IPS-18c (cell line): ENCODE data around the gene EPO.
A peak's percentile ranks its signal among the peaks of the same experiment; 100 is the strongest.
"Not testable (repeated sequence)": the region's sequence is repeated elsewhere in the genome, so short reads cannot be mapped to it uniquely, and the experiment has no call there.

ENCODE experiments used
- H3K4me3 ChIP-seq: 2 replicates; pipeline ENCODE4 v1.7.0; 2013; ENCODE audit warnings: low read depth, mild to moderate bottlenecking, low read length, moderate library complexity; ENCODE audit not compliant: insufficient read depth
- H3K9me3 ChIP-seq: one replicate; pipeline ENCODE4 v1.6.1; 2013; ENCODE audit warnings: mild to moderate bottlenecking, low read length, moderate library complexity; ENCODE audit not compliant: control insufficient read depth, insufficient read depth

Gene EPO

GRCh38 chr7:100692578-100692961 is 27.7 kb upstream of the EPO start:
- H3K4me3 ChIP-seq = peak overlapping the region; percentile 89
- peaks cover 2% of the 10 kb centered on the region for H3K9me3 ChIP-seq

- H3K9me3 ChIP-seq = peaks cover 2% of the 10 kb centered on the region
- peak overlapping the region; percentile 89 for H3K4me3 ChIP-seq
These were observed 26.8 kb upstream of the EPO start for GRCh38 chr7:100693312-100694097.

GRCh38 chr7:100694098-100694745 is 26.0 kb upstream of the EPO start, which contains the start of gene GIGYF1:
GIGYF1 (minus strand) TSS chr7:100694250; CDS start chr7:100688238, 6,012 bp downstream.
- H3K9me3 ChIP-seq = peaks cover 2% of the 10 kb centered on the region
- peak within 1 kb of the TSS; percentile 89 for H3K4me3 ChIP-seq

GRCh38 chr7:100696123-100696521 is 24.1 kb upstream of the EPO start:
- Histone ChIP-seq H3K9me3 (no peaks in the 10 kb centered on the region), H3K4me3 (no peak overlapping the region)

- Histone ChIP-seq H3K4me3 (no peak overlapping the region), H3K9me3 (no peaks in the 10 kb centered on the region)
These were observed 21.2 kb upstream of the EPO start for GRCh38 chr7:100699018-100699417.

GRCh38 chr7:100701089-100701488 is 19.2 kb upstream of the EPO start:
- H3K9me3 ChIP-seq, H3K4me3 ChIP-seq: not testable (repeated sequence)

GRCh38 chr7:100705320-100705752 is 14.9 kb upstream of the EPO start:
- Histone ChIP-seq H3K9me3 (no peaks in the 10 kb centered on the region), H3K4me3 (peak overlapping the region; percentile 94)

GRCh38 chr7:100705753-100706671 is 14.3 kb upstream of the EPO start, which contains the start of gene POP7:
POP7 (plus strand) TSS chr7:100706121; CDS start chr7:100706831, 710 bp downstream.
- Histone ChIP-seq H3K4me3 (peak within 1 kb of the TSS; percentile 94), H3K9me3 (no peaks in the 10 kb centered on the region)

GRCh38 chr7:100706672-100707311 is 13.5 kb upstream of the EPO start:
- Histone ChIP-seq H3K4me3 (peak overlapping the region; percentile 94), H3K9me3 (no peaks in the 10 kb centered on the region)

GRCh38 chr7:100708395-100708794 is 11.9 kb upstream of the EPO start:
- no peaks in the 10 kb centered on the region for H3K9me3 ChIP-seq
- H3K4me3 ChIP-seq = no peak overlapping the region

GRCh38 chr7:100710452-100710851 is 9.8 kb upstream of the EPO start:
- no peaks in the 10 kb centered on the region for H3K9me3 ChIP-seq
- H3K4me3 ChIP-seq = no peak overlapping the region

GRCh38 chr7:100711369-100711768 is 8.9 kb upstream of the EPO start:
- Histone ChIP-seq H3K4me3 (no peak overlapping the region), H3K9me3 (no peaks in the 10 kb centered on the region)

- Histone ChIP-seq H3K9me3 (no peaks in the 10 kb centered on the region), H3K4me3 (no peak overlapping the region)
These were observed 5.5 kb upstream of the EPO start for GRCh38 chr7:100714725-100715124.

- not testable (repeated sequence) for H3K9me3 ChIP-seq, H3K4me3 ChIP-seq
These were observed 3.2 kb upstream of the EPO start for GRCh38 chr7:100717073-100717472.

- H3K4me3 ChIP-seq = peak overlapping the region; percentile 56
These were observed 567 bp upstream of the EPO start for GRCh38 chr7:100719523-100720278.

More at GRCh38 chr7:100719523-100720278, 567 bp upstream of the EPO start:
- H3K9me3 ChIP-seq = no peaks in the 10 kb centered on the region
